ENCODE data around the gene FBXL5.

The FBXL5 gene

DNA sequence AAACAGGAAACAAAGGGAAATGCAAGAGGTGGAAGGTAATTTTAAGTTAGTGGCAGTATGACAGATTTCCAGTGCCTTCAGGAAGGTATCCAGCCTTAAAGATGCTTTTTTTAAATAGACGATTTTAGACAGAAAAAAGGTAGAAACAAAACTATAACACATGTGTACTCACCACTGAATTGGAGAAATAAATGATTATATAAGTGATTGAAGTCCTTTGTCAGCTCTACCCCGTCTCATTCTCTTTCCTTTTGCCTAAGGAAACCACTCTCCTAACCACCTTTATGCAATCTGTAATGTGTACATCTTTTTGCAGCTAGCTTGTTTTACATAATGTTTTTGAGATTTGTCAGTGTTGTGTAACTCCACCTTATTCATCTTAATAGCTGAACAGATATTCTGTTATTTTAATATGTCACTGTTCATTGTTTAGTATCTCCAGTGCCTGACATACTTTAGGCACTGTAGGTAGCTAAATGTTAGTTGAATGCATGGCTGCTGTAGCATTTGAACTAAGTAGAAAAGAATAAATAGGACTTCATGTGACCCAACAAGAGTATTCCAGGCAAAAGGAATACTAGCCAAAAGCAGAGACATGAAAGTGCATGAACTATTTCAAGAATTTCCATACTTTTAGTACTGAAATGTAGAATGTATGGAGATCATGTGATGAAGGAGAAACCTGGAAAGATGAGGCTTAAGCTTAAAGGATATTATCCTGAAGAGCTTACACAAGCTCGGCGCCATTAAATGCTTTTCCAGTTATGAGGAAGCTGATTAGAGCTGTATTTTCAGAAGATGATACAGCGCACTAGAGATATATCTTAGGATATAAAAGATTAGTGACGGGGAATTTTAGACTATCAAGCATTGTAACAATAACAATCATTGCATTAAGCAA is 27.3 kb upstream of the FBXL5 start:
- H2AFZ ChIP-seq (ENCODE audit: low read depth, low read length, severe bottlenecking), result peak overlapping the region; percentile 92
- H3K9me3 ChIP-seq (ENCODE audit: insufficient read depth, low read length), result no peaks in the 10 kb centered on the region
- peaks cover 68% of the 10 kb centered on the region for H3K79me2 ChIP-seq (ENCODE audit: insufficient read depth, low read length)
- H3K4me2 ChIP-seq (ENCODE audit: low read depth, low read length, poor library complexity, severe bottlenecking), result peak overlapping the region; percentile 79
- H3K27me3 ChIP-seq (ENCODE audit: low read length), result no peaks in the 10 kb centered on the region
- peak overlapping the region; percentile 99 for H3K4me3 ChIP-seq (ENCODE audit: insufficient read depth, low read length, poor library complexity, severe bottlenecking)
- peaks cover 14% of the 10 kb centered on the region for H3F3A ChIP-seq (ENCODE audit: insufficient read depth)
- no peaks in the 10 kb centered on the region; the same call in 1 of the 2 replicates for H4K20me1 ChIP-seq (ENCODE audit: low read depth, low read length)
- peaks cover 21% of the 10 kb centered on the region for H3K36me3 ChIP-seq (ENCODE audit: low read length)
- peak overlapping the region; percentile 95 for H3K9ac ChIP-seq (ENCODE audit: low read length)
- TF ChIP-seq, protein P1, sequence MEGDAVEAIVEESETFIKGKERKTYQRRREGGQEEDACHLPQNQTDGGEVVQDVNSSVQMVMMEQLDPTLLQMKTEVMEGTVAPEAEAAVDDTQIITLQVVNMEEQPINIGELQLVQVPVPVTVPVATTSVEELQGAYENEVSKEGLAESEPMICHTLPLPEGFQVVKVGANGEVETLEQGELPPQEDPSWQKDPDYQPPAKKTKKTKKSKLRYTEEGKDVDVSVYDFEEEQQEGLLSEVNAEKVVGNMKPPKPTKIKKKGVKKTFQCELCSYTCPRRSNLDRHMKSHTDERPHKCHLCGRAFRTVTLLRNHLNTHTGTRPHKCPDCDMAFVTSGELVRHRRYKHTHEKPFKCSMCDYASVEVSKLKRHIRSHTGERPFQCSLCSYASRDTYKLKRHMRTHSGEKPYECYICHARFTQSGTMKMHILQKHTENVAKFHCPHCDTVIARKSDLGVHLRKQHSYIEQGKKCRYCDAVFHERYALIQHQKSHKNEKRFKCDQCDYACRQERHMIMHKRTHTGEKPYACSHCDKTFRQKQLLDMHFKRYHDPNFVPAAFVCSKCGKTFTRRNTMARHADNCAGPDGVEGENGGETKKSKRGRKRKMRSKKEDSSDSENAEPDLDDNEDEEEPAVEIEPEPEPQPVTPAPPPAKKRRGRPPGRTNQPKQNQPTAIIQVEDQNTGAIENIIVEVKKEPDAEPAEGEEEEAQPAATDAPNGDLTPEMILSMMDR (IDR thresholded peaks at IDR 0.05; ENCODE audit: insufficient read depth, low read length, poor library complexity, severe bottlenecking), result no peak
- no peak for TF ChIP-seq EZH2phosphoT487 (conservative IDR thresholded peaks at IDR 0.05; ENCODE audit: low read length)
- H3K9me2 ChIP-seq (replicated peaks; ENCODE audit: insufficient read depth, low read length), result no peaks in the 10 kb centered on the region
- peak overlapping the region; percentile 94 for H3K27ac ChIP-seq (ENCODE audit: low read depth, low read length)

DNA sequence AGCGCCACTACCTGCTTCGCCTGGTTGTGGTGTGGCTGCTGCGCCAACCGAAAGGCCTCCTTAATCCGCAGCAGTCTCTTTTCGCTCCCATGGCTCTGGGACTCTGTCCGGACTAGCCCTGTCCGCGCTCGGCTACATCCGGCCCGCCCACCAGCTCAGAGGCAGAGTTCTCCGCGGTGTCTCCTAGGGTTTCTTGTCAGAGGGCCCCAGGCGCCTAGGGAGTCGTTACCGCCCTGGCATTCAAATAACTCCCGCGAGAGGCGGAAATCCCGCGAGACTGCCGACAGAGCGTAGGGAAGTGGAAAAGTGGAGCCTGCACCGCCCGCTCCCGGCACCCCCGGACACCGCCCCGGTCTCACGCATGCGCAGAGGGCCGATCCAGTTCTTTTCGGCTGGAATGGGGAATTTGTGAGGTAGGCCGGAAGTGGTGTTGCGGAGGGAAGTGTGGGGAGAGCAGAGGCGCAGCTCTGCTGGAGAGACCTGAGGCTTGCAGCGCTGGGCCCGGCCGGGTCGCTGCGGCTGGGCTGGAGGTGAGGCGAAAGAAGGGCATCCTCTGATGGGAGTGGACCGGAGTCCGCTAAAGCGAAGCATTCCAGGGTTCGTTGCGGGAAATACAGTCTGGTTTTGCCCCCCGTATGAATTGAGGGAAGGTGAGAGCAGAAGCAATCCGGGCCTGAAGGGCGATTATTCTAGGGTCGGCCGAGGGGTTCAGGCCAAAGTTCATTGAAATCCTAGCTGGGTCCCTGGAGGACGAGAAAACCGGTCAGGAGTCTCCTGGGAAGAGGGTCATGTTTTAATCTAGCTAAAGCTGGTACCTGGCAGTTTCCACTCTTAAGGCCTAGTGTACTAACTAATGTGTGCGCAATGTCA is 26.4 kb upstream of the FBXL5 start, which contains the start of gene FAM200B:
TSS of gene FAM200B (plus strand) at position 456 of the 870 bp plus-strand sequence. CDS start 5,151 bp downstream, outside the sequence.
- peaks cover 23% of the 10 kb centered on the region for H3F3A ChIP-seq (ENCODE audit: insufficient read depth)
- peaks cover 16% of the 10 kb centered on the region for H3K36me3 ChIP-seq (ENCODE audit: low read length)
- H3K4me2 ChIP-seq (ENCODE audit: low read depth, low read length, poor library complexity, severe bottlenecking), result peak within 1 kb of the TSS; percentile 79
- H3K9ac ChIP-seq (ENCODE audit: low read length), result peak within 1 kb of the TSS; percentile 95
- peaks cover 77% of the 10 kb centered on the region for H3K79me2 ChIP-seq (ENCODE audit: insufficient read depth, low read length)
- no peaks in the 10 kb centered on the region for H3K27me3 ChIP-seq (ENCODE audit: low read length)
- TF ChIP-seq, protein P1 (IDR thresholded peaks at IDR 0.05; ENCODE audit: insufficient read depth, low read length, poor library complexity, severe bottlenecking), result no peak
- TF ChIP-seq EZH2phosphoT487 (conservative IDR thresholded peaks at IDR 0.05; ENCODE audit: low read length), result no peak
- H4K20me1 ChIP-seq (ENCODE audit: low read depth, low read length), result no peaks in the 10 kb centered on the region
- H2AFZ ChIP-seq (ENCODE audit: low read depth, low read length, severe bottlenecking), result peak within 1 kb of the TSS; percentile 92
- peak within 1 kb of the TSS; percentile 99 for H3K4me3 ChIP-seq (ENCODE audit: insufficient read depth, low read length, poor library complexity, severe bottlenecking)
- H3K9me2 ChIP-seq (replicated peaks; ENCODE audit: insufficient read depth, low read length), result no peaks in the 10 kb centered on the region
- H3K27ac ChIP-seq (ENCODE audit: low read depth, low read length), result peak within 1 kb of the TSS; percentile 94
- H3K9me3 ChIP-seq (ENCODE audit: insufficient read depth, low read length), result no peaks in the 10 kb centered on the region

DNA sequence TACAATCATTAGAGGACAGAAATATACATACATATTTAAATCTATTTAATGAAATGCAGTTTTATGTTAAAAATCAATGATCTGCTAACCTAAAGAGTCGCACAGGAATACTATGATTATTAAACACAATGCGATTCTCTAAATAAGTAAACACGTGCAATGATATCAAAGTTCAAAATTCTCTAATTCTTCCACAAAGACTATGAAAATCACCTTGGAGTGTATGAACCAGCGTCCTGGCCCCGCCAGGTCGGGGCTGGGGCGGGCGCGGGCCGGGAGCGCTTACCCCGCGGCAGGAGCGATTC is 25.9 kb upstream of the FBXL5 start:
- H3F3A ChIP-seq (ENCODE audit: insufficient read depth), result peaks cover 28% of the 10 kb centered on the region
- H3K9me3 ChIP-seq (ENCODE audit: insufficient read depth, low read length), result no peaks in the 10 kb centered on the region
- peak overlapping the region; percentile 99 for H3K4me3 ChIP-seq (ENCODE audit: insufficient read depth, low read length, poor library complexity, severe bottlenecking)
- TF ChIP-seq EZH2phosphoT487 (conservative IDR thresholded peaks at IDR 0.05; ENCODE audit: low read length), result no peak
- TF ChIP-seq, protein P1 (IDR thresholded peaks at IDR 0.05; ENCODE audit: insufficient read depth, low read length, poor library complexity, severe bottlenecking), result no peak
- peak overlapping the region; percentile 92 for H2AFZ ChIP-seq (ENCODE audit: low read depth, low read length, severe bottlenecking)
- H3K9ac ChIP-seq (ENCODE audit: low read length), result peak overlapping the region; percentile 95
- no peaks in the 10 kb centered on the region for H3K9me2 ChIP-seq (replicated peaks; ENCODE audit: insufficient read depth, low read length)
- peak overlapping the region; percentile 94 for H3K27ac ChIP-seq (ENCODE audit: low read depth, low read length)
- H3K79me2 ChIP-seq (ENCODE audit: insufficient read depth, low read length), result peaks cover 83% of the 10 kb centered on the region
- H3K36me3 ChIP-seq (ENCODE audit: low read length), result peaks cover 11% of the 10 kb centered on the region
- no peaks in the 10 kb centered on the region for H4K20me1 ChIP-seq (ENCODE audit: low read depth, low read length)
- H3K27me3 ChIP-seq (ENCODE audit: low read length), result no peaks in the 10 kb centered on the region
- peak overlapping the region; percentile 79 for H3K4me2 ChIP-seq (ENCODE audit: low read depth, low read length, poor library complexity, severe bottlenecking)
